GM18861 (cell line): ENCODE data around the gene CHRNA4.

ENCODE experiments used
- ATAC-seq: cut with Tn5 transposase; IDR thresholded peaks from one replicate; pipeline ENCODE4 v1.9.1; 2021; ENCODE audit not compliant: unreplicated experiment

The CHRNA4 gene

GRCh38 chr20:63360850-63361518, at the start of gene CHRNA4:
Gene CHRNA4 (minus strand): TSS chr20:63361349. CDS start chr20:63361165, 184 bp downstream.
- ATAC-seq: no peak

GRCh38 chr20:63409834-63410435, 48.8 kb upstream of the CHRNA4 start:
- ATAC-seq: no peak

- ATAC-seq: no peak
Observed at GRCh38 chr20:63409066-63409833, 48.1 kb upstream of the CHRNA4 start.

- no peak for ATAC-seq
Observed at GRCh38 chr20:63408684-63409046, 47.5 kb upstream of the CHRNA4 start.

- ATAC-seq: no peak
Observed at GRCh38 chr20:63407928-63408683, 47.0 kb upstream of the CHRNA4 start.

DNA sequence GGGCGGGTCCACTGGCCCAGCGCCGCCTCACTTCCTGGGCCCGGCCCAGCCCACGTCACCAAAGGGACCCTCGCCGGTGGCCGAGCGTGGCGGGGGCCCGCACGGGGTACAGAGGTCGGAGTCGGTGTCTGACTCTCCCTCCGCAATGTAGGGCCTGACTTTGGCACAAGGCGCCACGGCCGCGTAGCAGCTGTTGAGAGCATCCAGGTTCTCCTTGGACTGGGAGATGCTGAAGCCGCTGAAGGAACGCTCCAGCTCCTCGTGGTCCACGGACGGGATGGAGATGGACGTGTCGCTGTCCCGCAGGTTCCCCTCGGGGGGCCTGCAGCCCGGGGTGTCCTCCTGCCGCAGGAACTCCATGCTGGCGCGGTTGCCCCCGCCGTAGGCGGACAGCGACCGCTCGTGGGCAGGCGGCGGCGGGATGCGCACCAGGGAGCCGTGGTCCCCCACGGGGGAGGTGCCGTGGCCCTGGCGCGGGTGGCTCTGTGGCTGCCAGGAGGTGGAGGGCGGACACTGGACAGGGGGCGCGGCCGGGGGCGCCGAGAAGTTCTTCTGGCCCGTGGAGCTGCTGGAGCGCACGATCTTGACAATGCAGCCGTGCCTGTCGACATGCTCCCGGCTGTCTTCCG, 45.6 kb upstream of the CHRNA4 start:
- ATAC-seq: no peak

DNA sequence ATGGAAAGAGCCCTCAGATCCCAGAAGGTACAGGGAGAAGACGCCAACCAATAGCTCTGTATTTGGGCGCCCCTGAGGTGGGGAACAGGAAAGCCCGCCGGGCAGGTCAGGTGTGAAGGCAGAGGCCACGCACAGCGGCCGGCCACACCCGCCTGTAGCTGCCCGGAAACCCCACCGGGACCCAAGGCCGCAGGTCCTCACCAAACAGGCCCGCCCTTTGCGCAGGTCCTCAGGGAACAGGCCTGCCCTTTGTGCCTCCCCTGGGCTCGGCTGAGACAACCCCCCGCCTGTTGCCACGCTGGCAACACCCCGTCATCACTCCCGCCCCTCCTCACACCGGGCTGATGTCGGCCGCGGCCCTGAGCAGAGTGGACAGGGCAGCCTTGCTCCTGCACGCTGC, 44.9 kb upstream of the CHRNA4 start:
- no peak for ATAC-seq

DNA sequence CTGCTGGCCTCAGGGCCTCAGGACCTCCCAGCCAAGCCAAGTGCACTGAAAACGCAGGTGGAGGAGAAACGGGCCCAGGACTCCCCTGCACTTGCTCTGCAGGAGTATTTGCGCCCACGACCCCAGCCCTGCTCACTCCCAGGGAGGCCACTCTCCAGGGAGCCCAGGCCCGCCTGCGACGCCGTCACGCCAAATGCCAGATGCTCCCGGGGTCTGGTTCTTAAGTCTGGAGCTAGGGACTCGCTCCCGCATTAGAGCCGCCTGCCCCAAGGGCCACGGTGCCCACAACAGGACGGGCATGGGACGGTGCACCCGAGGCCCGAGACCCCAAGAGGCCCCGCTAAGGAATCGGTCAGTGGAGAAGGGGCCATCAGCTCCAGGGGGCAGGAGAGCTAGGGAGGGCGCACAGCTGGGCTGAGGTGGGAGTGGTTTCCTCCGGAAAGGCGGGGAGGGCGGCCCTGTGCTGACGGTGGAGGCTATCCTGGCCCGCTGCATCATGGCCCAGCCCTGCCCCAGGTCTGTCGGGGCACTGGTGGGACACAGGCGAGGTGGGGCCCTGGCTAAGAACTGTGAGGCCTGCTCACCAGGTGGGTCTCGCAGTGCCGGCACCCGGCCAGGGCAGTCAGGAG, 44.1 kb upstream of the CHRNA4 start:
- no peak for ATAC-seq

DNA sequence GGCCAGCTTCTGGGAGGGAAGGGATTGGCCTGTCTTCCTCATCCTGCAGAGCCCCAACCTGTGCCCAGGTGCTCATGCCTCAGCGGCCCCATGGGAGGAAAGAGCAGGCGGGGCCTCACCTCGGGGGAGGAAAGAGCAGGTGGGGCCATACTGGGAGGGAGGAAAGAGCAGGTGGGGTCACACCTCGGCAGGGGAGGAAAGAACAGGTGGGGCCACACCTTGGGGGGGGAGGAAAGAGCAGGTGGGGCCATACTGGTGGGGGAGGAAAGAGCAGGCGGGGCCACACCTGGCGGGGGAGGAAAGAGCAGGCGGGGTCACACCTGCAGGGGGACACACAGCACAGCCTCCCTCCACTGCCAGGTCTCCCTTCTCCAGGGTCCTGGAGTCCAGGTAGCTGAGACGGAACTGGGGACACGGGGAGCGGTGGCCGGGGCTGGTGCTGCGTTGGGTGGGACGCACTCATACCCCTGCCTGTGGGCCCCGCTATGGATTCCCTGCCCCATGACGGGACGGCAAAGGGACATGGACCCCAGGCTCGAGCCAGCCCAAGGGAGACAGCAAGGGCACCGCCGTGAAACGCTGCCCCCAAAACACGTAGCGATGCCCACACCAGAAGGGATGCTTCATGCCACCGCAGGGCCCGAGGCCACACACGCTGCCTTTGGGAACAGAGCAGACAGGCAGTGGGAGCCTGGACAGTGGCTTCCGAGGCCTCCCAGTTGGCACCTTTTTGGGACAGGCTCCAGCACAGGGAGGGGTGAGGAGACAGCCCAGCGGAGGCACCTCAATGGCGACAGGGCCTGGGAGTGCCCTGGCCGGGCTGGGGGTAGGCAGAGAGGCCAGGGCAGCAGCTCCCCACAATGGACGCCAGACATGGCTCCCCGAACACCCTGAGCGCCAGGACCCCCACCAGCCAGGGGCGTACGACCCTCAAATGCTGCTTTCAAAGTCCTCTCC, 43.3 kb upstream of the CHRNA4 start:
- no peak for ATAC-seq

GRCh38 chr20:63403403-63404105, 42.4 kb upstream of the CHRNA4 start:
- ATAC-seq: no peak

DNA sequence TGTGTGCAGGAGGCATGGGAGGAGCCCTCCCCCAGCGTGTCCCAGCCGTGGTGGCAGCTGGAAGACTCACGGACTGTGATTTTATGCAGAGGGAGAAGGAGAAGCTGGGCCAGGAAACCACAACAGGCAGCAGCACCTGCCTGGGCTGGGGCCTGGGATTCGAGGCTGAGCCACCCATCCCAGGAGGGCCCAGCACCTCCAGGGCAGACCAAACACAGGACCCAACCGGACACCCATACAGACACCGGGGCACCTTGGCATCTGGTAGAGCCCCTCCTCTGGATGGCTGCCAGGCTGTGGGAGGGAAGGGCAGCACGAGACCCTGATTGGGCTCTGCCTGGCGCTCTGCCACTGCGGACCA, 41.7 kb upstream of the CHRNA4 start:
- ATAC-seq: no peak

GRCh38 chr20:63402181-63402859, 41.2 kb upstream of the CHRNA4 start:
- ATAC-seq: no peak

GRCh38 chr20:63401384-63402110, 40.4 kb upstream of the CHRNA4 start:
- no peak for ATAC-seq

- ATAC-seq: no peak
Observed at GRCh38 chr20:63400486-63401210, 39.5 kb upstream of the CHRNA4 start.

DNA sequence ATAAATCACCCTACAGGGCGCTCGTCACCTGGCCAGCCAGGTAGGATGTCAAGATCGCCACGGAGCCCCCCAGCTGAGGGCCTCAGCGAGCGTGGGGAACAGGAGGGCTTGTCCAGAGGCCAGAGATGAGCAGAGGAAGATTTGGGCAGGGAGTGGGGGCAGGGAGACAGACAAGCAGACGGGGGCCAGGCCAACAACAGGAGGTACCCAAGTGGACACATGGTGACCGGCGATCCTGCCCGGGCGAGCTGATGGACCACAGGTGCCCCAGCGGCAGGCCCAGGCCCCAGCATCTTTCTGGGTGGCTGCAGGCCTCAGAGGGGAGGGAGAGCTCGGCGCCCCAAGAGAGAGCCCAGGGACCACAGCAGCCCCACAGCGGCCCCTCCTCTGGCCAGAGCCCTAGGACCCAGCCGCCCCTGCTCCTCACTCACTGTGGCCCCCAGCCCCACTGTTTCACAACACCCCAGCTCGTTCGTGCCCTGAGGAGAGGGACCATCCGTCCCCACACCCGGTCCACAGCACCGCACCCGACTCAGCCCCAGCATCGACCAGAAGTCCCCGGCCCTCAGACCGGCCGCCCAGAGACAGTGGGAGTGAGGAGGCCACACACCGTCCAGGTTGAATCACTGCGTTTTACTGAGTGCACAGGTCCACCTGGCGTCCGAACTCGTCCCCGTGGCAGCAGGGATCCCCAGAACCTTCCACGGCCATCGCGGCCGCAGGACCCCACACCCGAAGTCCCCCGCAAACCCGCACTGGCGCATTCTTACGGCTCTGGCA, 38.6 kb upstream of the CHRNA4 start:
- ATAC-seq: no peak
